ENCODE data around the gene BTG2.
"Not testable (repeated sequence)": the region's sequence is repeated elsewhere in the genome, so short reads cannot be mapped to it uniquely, and the experiment has no call there.

Gene BTG2, protein sequence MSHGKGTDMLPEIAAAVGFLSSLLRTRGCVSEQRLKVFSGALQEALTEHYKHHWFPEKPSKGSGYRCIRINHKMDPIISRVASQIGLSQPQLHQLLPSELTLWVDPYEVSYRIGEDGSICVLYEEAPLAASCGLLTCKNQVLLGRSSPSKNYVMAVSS

DNA sequence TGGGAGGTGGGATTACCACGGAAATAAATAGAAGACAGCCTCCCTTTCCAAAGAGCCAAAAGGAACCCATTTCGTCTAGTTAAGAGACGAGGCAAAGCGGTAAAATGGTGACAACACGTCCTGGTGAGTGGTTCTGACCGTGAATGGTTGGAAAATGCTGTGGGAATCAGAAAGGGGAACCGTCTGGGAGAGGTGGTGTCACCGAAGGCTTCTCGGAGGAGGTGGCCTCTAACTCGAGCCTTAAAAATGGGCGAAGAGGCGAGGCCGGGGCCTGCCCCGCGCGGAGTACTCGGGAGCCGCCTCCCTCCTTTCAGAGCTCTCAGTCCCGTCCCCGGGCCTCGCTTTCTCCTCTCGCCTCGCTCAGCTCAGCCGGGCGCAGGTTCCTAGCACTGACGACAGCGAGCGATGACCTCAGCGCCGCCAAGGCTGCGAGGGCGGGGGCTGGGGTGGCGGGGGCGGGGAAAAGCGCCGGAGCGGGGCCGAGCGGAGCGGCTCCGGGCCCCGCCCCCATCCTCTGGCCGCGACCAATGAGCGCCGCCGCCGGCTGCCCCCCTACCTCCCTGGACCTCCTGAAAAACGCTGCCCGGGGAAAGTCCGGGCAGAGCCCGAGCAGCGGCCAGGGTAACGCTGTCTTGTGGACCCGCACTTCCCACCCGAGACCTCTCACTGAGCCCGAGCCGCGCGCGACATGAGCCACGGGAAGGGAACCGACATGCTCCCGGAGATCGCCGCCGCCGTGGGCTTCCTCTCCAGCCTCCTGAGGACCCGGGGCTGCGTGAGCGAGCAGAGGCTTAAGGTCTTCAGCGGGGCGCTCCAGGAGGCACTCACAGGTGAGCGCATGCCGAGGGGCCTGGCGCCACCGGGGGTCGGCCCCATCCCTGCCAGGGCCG is at the start of gene BTG2:
Gene BTG2 (plus strand): TSS at position 601 of the 890 bp plus-strand sequence. CDS start 88 bp downstream, at position 689.
- DNase-seq, result peak; percentile 92

DNA sequence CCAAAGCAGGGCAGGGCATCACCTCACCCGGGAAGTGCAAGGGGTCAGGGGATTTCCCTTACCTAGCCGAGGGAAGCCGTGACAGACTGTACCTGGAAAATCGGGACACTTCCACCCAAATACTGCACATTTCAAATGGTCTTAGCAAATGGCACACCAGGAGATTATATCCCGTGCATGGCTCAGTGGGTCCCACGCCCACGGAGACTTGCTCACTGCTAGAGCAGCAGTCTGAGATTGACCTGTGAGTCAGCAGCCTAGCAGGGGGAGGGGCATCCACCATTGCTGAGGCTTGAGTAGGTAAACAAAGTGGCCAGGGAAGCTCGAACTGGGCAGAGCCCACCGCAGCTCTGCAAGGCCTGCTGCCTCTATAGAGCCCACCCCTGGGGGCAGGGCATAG is 48.7 kb upstream of the BTG2 start:
- peak; percentile 48 for DNase-seq

DNA sequence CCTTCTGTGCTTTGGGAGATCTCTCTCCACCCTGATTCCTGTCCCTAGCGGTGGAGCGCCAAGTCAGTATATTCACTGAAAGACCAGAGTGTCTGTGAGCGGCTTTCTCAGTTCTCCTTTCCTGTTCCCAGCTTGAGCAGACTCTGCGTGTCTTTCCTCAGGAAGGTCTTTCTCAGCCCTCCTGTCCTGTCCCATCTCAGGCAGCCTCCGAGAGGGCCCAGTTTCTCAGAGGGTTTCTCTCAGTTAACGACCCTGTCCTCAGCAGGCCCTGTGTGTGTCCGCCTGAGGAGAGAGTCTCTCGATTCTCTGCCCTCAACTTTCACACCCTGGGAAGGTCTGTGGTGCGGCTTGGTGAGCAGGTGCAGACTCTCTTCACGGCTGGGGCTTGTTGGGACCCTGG is 41.8 kb upstream of the BTG2 start:
- DNase-seq, result no peak

DNA sequence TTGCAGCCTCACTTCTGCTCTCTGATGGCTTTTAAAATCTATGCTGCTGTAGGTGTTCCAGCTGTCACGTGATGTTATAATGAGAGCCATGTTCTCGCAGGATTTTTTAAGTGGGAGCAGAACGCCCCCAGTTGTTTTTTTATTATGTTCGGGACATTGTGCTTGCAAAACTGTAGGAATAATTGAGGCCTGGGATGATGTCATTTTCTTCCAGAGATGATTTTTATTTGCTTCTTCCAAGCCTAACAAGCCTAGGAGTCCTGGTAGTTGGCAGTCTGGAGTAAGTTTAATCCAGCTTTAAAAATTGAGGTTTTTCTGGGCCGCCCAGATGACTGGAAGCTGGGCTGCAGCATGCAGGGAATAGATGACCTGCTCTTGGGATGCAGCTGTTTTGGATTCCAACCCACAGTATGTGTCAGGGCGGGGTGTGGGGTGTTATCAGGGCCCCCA is 41.2 kb upstream of the BTG2 start:
- DNase-seq, result no peak

DNA sequence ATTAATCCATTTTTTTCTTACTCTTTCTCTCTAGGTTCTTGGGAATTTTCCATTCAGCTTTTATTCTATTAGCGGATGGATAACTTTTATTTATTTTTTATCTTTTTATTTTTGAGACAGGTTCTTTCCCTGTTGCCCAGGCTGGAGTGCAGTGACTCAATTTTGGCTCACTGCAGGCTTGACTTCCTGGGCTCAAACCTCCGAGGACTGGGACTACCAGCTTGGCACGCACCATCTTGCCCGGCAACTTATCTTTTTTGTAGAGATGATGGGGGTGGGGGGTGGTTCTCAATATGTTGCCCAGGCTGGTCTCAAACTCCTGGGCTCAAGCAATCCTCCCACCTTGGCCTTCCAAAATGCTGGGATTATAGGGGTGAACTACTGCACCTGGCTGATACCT is 39.8 kb upstream of the BTG2 start:
- DNase-seq, result no peak

DNA sequence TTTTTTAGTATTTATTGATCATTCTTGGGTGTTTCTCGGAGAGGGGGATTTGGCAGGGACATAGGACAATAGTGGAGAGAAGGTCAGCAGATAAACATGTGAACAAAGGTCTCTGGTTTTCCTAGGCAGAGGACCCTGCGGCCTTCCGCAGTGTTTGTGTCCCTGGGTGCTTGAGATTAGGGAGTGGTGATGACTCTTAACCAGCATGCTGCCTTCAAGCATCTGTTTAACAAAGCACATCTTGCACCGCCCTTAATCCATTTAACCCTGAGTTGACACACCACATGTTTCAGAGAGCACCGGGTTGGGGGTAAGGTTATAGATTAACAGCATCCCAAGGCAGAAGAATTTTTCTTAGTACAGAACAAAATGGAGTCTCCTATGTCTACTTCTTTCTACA is 39.2 kb upstream of the BTG2 start:
- DNase-seq, result not testable (repeated sequence)

DNA sequence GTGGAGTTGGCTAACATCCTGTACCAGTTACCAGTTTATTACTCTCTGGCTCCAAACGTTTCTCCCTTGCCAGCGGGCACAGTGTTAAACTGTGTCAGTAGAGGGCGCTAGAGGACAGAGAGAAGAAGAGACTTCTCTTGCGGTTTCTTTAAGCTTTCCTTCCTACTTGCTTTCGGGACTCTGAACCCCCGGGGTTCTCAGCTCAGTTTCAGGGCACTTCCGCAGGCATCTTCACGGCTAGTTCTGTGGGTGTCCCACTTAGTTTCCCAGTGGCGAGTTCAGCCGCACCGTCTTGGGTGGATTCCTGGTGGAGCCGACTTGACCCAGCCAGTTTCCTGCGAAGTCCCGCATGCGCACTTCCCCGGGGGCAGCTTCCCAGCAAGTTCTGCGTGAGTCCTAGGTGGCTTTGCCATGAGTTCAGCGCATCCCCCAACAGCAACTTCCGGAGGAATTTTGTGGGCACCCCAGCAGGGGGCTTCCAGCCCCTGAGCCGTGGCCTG is 37.9 kb upstream of the BTG2 start:
- DNase-seq, result peak; percentile 85

DNA sequence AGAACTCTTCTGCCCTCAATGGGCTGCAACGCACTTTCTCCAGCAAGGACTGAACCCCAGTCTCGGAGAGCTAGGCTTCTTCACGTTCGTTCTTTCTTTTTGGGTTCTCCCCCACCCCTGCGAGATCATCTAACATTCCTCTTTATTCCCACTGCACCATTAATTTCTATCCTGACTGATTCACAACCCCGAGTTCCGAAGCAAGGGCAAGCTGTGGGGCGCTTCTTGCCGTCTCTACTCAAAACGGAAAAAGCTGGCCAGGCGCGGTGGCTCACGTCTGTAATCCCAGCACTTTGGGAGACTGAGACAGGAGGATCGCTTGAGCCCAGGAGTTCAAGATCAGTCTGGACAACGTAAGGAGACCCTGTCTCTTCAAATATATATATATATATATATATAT is 37.4 kb upstream of the BTG2 start:
- DNase-seq, result peak; percentile 24

DNA sequence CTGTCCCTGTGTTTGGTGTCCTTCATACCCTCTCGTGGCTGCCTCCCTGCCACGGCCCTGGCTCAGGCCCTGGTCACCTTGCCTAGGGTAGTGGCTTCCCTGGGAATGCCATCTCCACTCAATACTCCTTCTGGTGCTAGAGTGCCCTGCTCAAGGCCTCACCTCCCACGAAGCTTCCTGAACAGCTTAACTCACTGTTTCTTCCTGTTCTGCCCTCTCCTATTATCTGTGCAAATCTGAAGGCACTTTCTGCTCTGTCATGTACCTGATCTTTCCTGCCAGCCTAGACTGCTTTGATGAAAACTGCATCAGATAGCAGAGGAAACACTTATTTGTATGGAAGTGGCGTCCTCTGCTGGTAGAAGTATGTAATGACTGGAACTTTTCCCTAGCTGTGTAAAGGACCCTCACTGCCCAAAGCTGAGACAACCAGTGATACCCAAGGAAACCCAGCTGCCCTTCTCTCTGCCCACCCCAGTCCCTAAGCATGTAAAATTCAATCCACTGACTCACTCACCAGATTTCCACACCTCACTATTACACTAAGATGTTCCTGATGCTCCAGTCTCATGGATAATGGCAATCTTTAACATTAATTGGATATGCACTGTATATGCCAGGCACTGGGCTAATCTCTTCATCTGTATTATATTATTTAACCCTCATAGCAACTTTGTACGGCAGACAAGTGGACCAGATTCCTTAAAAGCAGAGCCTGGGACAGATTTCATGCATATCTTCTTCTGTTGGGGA is 36.2 kb upstream of the BTG2 start:
- peak; percentile 36 for DNase-seq

DNA sequence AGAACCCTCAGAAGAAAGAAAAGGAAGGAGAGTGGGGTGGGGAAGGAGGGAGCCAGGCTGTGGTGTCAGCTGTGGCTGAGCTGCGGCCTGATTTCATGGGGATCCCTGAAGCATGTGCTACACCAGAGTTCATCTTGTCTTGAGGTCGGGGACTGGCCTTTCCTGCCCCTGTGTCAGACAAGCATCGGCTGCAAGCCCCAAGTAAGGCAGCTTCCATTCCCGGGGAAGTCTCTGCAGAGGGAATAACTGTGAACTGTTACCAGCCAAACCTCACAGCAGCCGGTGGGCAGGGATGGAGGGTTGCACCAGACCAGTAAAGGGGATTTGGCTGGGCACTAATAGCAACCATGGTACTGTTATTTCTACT is 35.7 kb upstream of the BTG2 start:
- DNase-seq, result no peak

DNA sequence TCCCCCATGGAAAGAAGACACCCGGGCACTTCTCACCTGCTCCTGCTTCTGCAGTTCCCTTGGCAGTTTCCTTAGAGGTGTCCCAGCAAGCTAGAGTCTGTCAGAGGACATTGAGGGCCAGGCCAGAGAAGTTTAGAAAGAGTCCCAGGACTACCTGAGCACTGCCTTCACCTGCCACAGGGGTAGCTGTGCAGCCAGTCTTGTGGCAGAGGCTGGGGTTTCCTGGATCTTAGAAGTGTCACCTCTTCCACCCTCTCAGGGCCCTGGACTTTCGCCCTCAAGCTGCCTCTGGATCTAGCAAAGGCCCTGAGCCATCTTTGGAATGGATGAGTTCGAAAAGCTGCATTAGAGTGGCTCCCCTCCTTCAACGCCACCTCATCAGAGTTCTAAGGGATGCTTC is 34.9 kb upstream of the BTG2 start:
- DNase-seq, result no peak

DNA sequence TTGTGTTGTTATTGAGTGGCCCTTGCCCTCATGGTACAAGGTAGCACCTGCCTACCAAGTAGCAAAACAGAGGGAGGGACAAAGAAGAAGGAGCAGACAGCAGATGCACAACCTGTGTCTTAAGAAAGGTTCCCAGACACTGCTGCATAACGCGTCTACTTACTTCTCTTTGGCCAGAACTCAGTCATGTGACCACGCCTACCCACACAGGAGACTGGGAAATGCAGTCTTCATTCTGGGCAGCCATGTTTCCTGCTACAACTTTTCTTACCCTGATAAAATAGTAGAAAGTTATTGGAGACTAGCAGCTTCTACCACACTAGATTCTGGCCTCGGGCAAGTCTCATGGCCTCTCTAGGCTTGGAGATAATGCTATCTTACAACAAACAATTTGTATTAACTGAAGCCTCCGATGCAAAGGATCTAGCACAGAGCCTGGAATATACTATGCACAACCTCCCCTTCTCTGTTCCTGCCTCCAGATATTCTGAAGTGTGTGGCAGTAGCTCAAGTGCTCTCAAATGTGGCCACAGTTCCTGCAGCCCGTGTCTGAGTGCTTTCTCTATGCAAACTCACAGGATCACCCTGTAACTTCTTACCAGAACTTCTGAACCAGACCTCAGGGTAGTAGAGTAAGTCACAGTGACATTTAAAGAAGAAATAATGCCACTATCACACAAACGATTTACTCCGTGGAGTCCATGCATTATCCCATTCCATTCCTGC is 34.1 kb upstream of the BTG2 start:
- peak; percentile 72 for DNase-seq

DNA sequence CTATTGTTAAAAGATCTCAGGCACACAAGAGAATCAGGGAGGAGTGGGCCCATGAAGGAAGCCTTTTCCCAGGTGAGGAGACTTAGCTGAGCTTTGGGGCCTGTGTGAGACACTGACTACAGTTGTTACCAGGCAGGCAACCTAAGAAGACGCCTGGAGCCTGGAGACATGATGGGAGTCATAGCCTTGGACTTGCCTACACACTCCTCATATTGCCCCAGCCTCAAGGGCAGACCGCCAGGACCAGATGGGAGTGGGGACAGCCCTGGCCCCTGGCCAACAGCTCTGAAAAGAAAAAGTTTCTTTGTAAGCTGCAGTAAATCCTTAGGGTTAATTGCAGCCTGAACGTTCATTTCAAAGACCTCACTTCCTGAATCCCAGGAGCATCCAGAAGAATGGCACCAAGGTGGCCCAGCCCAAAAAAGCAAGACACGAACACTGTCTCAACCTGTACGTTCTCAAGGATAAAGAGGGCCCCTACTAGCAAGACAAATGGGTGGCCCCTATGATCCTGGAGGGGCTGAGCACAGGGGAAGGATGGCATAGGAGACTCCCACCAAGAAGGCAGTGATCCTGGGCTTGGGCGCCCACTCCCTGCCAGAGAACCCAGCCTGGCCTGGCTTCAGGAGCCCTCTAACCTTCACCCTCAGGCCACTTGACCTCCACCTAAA is 33.2 kb upstream of the BTG2 start:
- DNase-seq, result peak; percentile 25

DNA sequence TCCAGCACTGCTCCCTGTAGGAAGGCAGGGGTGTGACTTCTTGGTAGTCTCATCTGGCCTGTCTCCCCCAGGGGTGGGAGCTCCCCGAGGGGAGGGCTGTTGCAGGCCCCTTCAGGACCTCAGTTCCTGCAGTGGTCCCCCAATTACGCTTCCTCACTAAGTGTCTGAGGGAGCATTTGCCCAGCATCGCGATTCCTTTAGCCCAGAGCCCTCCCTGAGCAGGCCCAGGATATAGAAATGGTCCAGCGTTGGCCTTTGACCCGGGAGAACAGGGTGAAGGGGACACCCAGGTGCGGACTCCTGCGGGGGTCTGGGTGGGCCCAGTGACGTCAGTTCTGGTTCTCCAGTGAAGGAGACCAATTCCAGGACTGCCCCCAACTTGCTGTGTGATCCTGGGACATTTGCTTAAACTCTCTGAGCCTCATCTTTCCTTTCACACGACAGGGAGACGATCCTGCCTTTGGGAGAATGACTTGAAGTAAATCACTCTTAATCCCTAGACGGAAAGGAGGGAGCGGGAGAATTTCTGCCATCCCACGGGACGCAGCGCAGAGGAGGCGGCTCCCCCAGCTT is 32.6 kb upstream of the BTG2 start:
- DNase-seq, result peak; percentile 37

DNA sequence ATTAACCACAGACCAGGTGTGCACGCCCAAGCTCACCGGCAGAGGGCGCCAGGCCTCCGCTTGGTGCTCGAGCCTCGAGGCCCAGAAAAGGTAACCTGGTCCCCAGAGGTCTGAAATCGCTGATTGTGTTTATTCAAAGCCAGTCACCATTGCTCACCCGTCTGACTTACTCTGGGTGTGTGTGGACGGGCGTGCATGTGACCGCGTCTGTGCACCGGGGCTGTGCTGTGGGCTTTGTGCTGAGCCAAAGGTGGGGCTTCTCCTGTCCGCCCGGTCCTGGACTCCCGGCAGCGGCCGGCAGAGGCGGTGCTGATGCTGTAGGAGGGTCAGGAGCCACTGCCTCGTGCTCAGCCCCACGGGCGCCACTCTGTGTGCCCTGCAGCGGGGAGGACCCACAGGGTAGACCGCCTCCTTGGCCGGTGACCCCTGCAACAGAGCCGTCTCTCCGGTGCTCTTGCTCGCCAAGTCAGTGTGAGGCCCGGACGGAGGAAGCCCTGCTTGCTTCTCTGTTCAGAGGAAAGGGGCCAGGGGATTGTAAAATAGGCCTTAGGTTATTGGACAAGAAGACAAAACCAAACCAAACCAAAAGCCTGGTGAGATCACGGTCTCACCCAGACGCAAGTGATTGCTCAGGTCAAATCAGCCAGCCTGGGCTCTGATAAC is 32.0 kb upstream of the BTG2 start:
- DNase-seq, result peak; percentile 97

DNA sequence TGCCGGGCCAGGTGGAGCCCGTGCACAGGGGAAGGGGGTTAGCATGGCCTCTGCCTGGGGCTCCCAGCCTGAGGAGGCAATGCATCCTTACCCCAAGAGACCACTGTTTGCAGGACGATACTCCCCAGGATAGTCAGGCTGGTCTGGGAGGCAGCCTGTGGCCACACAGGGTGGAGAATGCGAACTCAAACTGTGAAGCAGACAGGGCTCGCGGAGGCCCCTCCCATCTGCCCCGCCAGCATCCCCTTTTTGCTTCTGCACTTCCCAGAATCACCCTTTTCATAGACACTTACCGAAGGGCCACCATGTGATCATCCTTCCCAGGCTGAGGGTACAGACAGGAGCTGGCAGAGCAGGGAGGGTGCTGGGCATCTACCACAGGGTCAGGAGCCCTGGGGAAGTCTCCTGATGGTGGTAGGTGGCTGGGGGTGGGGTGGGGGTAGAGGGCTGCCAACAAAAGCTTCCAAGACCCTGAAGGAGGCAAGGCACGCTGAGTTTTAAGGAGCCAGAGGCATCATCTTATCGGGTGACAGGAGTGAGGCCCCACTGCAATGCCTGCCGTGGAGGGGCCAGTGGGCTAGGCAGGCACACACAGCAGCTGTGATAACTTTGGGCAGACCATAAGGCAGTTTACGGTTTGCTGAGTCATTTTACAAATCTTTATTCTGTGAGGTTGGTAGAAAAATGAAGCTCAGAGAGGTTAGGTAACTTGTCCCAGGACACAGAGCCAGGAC is 31.3 kb upstream of the BTG2 start:
- no peak for DNase-seq

DNA sequence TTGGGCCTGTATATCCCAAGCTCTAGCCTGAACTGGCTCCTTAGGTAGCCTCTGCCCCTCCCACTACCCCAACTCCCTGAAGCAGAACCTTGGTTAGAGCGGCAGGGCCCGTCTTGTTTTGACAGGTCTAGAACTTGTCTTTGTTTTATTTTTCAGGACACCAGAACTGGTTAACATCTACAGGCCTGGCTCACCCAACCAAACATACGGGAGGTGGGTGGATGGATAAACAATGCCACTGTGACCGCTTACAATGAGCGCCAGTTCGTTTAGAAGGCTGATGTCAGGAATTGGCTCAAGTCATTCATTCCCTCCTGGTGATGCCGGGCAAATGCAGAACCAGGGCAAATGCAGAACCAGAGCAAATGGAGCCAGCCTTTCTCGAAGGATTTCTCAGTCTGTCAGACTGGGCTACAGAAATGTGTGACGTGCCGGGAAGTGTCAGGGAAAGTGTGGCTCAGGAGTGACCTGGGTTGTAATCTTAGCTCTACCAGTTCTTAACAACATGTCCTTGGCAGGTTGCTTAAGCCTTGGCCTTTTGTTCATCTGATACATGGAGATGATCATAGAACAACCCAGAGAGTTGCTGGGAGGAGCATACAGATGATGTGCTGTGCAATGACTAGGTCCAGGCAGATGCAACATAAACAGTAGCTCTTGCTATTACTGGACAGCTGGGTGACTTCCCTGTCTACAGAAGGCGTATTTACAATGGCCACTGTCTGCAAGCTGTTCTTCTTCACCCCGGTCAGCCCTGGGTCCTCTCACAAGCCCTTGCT is 30.5 kb upstream of the BTG2 start:
- DNase-seq, result no peak

DNA sequence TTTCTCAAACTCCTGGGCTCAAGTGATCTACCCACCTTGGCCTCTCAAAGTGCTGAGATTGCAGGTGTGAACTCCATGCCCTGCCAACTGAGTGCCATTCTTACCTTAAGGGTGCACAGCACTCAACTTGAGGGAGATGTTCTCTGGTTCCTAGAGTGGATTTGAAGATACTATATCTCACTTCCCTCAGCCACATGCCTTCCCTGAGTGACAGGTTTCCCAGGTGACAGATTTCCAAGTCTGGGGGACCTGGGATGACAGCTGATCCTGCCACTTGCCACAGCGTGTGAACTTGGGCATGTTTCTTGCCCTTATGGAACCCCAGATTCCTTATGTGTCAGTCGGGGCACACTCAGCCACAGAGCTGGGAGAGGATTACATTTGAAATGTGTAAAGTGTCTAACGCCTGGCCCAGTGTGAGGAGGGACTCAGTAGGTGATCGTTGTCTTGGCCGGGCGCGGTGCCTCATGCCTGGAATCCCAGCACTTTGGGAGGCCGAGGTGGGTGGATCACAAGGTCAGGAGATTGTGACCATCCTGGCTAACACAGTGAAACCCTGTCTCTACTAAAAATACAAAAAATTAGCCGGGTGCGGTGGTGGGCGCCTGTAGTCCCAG is 29.6 kb upstream of the BTG2 start:
- DNase-seq, result no peak

DNA sequence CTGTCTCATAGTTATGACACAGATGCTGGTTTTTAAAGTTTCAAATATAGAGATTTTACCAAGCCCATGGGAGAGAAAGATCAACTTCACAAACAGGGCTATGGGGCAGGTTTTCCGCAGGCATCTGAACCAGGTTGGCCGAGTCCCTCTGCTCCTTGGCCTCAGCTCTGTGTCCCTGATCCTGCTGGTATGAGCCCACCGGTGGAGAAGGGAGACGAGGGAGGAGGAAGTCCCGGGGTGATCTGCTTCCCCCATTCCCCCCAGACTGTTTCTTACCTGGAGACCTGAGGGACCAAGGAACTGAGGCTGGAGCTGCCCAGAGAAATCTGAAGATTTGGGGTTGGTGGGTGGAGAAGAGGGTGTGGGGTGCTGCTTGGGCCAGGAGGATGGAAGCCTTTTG is 28.9 kb upstream of the BTG2 start:
- DNase-seq, result no peak
